ENCODE results near the gene ACACB. TPM values are rescaled to one million over a fixed set of nuclear protein-coding genes. Genes with fewer than 3 reads are reported as not detected.

ACACB gene
- total and polyA plus RNA-seq, 2 donors (not counting 3 experiments of a cell fraction or from before 2014, with no cell fraction given), result 1.3 to 5.7 TPM

DNA sequence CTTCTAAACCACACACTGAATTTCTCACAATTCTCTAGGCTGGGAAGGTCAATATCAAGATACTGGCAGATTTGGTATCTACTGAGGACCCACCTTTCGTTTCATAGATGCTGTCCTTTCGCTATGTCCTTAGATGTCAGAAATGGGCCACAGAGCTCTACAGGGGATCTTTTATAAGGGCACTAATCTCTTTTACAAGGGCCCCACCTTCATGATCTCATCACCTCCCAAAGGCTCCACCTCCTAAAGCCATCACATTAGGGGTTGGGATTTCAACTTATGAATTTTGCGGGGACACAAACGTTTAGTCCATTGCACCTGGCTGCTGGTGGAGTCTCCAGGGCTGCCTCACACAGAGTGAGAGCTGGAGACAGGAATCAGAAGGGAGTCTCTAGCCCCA lies 79.9 kb downstream of the ACACB start:
- Histone ChIP-seq H3K27me3 (ENCODE audit: control insufficient read depth in 2 of 2, insufficient read depth in 2 of 2, low read length in 2 of 2) (no peaks in the 10 kb centered on the region), H2AFZ (ENCODE audit: low read depth, low read length) (no peak overlapping the region), H3K4me1 (ENCODE audit: control insufficient read depth, extremely low read depth, insufficient read depth, low read length) (no peaks in the 10 kb centered on the region), H3K9ac (replicated peaks; ENCODE audit: extremely low read depth, insufficient read depth, low read length) (no peak overlapping the region), H3K4me3 (replicated peaks in 1 of 3; ENCODE audit: insufficient read depth in 1 of 3, low read depth in 1 of 3, low read length in 3 of 3) (no peak overlapping the region), H3K36me3 (ENCODE audit: control insufficient read depth in 2 of 2, extremely low read depth in 1 of 2, insufficient read depth in 2 of 2, low read length in 2 of 2) (no peaks in the 10 kb centered on the region), H3K79me2 (ENCODE audit: control insufficient read depth, insufficient read depth, low read length) (no peaks in the 10 kb centered on the region), H3K9me3 (replicated peaks; ENCODE audit: control insufficient read depth, insufficient read depth, low read length) (no peaks in the 10 kb centered on the region), H3K27ac (ENCODE audit: insufficient read depth, low read depth, low read length) (no peak overlapping the region), H4K20me1 (replicated peaks; ENCODE audit: control insufficient read depth, extremely low read depth, insufficient read depth, low read length) (no peaks in the 10 kb centered on the region), H3K4me2 (ENCODE audit: insufficient read depth, low read length) (no peak overlapping the region), H3K9me1 (replicated peaks; ENCODE audit: control insufficient read depth, extremely low read depth, insufficient read depth, low read length) (no peaks in the 10 kb centered on the region)
- TF ChIP-seq FOS (IDR thresholded peaks at IDR 0.05; ENCODE audit: borderline replicate concordance, insufficient read depth, low read length), result no peak
- no peak for TF ChIP-seq EZH2 (IDR thresholded peaks at IDR 0.05; ENCODE audit: borderline replicate concordance, low read depth, low read length, severe bottlenecking)
- TF ChIP-seq JUN (IDR thresholded peaks at IDR 0.05; ENCODE audit: borderline replicate concordance, insufficient read depth, insufficient read length, low read depth), result no peak
- ChIA-PET CTCF (no interaction called here), POLR2A (interaction anchor here (0.7 kb wide), 1 partner anchor 322 kb away, joined by 3 read pairs; no protein-coding TSS in a partner anchor)
- dilution Hi-C loops (cut with MboI; ENCODE audit: extremely low pct_ligation_motif_present, low sequenced_read_pairs) (no loop called here), intact Hi-C loops (cut with micrococcal nuclease) (no loop called here)
- no peak for FAIRE-seq
- BruUV-seq (replicated peaks), result no TSS peak
- DNase-seq (ENCODE audit: low read depth, low spot score), result no peak

DNA sequence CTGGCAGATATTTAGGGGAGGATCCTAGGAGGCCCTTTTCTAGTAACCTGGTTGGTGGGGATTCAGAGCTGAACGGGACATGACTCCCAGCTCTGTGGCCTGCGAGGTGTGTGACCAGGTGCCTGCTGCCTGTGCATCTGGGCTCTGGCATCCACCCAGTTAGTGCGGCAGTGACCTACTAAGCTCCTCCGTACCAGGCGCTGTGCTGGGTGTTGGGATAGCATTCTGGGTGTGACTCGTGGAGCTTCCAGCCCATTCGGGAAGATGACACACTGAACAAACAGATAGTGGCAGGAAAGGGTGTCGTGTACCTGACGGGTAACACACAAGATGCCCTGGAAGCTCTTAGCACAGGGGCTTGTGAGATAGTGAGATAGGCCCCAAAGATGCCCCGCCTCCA lies 80.9 kb downstream of the ACACB start:
- ChIA-PET CTCF (no interaction called here), POLR2A (no interaction called here)
- H2AFZ ChIP-seq (ENCODE audit: low read depth, low read length), result no peak overlapping the region
- H3K27me3 ChIP-seq (ENCODE audit: control insufficient read depth in 2 of 2, insufficient read depth in 2 of 2, low read length in 2 of 2), result no peaks in the 10 kb centered on the region
- no peak overlapping the region for H3K9ac ChIP-seq (replicated peaks; ENCODE audit: extremely low read depth, insufficient read depth, low read length)
- no peaks in the 10 kb centered on the region for H3K4me1 ChIP-seq (ENCODE audit: control insufficient read depth, extremely low read depth, insufficient read depth, low read length)
- intact Hi-C loops (cut with micrococcal nuclease), result no loop called here
- TF ChIP-seq FOS (IDR thresholded peaks at IDR 0.05; ENCODE audit: borderline replicate concordance, insufficient read depth, low read length) (no peak), GATA2 (IDR thresholded peaks at IDR 0.05; ENCODE audit: insufficient read depth, insufficient read length, low read depth, low read length) (no peak), EZH2 (IDR thresholded peaks at IDR 0.05; ENCODE audit: borderline replicate concordance, low read depth, low read length, severe bottlenecking) (no peak), POLR2A (IDR thresholded peaks at IDR 0.05; ENCODE audit: low read depth, low read length) (no peak), JUN (IDR thresholded peaks at IDR 0.05; ENCODE audit: borderline replicate concordance, insufficient read depth, insufficient read length, low read depth) (no peak), POLR2AphosphoS5 (IDR thresholded peaks at IDR 0.05; ENCODE audit: insufficient read depth, low read depth, low read length) (no peak)
- TF ChIP-seq, protein P1, sequence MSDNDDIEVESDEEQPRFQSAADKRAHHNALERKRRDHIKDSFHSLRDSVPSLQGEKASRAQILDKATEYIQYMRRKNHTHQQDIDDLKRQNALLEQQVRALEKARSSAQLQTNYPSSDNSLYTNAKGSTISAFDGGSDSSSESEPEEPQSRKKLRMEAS (IDR thresholded peaks at IDR 0.05; ENCODE audit: insufficient read depth, insufficient read length), result no peak
- DNase-seq (ENCODE audit: low read depth, low spot score) (no peak), FAIRE-seq (no peak)
- H3K4me2 ChIP-seq (ENCODE audit: insufficient read depth, low read length), result no peak overlapping the region
- no peaks in the 10 kb centered on the region for H3K79me2 ChIP-seq (ENCODE audit: control insufficient read depth, insufficient read depth, low read length)
- H4K20me1 ChIP-seq (replicated peaks; ENCODE audit: control insufficient read depth, extremely low read depth, insufficient read depth, low read length), result no peaks in the 10 kb centered on the region
- H3K9me3 ChIP-seq (replicated peaks; ENCODE audit: control insufficient read depth, insufficient read depth, low read length), result no peaks in the 10 kb centered on the region
- dilution Hi-C loops (cut with MboI; ENCODE audit: extremely low pct_ligation_motif_present, low sequenced_read_pairs), result no loop called here
- no peaks in the 10 kb centered on the region for H3K9me1 ChIP-seq (replicated peaks; ENCODE audit: control insufficient read depth, extremely low read depth, insufficient read depth, low read length)
- no peak overlapping the region for H3K27ac ChIP-seq (ENCODE audit: insufficient read depth, low read depth, low read length)
- BruUV-seq (replicated peaks), result no TSS peak
- no peak overlapping the region for H3K4me3 ChIP-seq (replicated peaks in 1 of 3; ENCODE audit: insufficient read depth in 1 of 3, low read depth in 1 of 3, low read length in 3 of 3)
- no peaks in the 10 kb centered on the region for H3K36me3 ChIP-seq (ENCODE audit: control insufficient read depth in 2 of 2, extremely low read depth in 1 of 2, insufficient read depth in 2 of 2, low read length in 2 of 2)

Measured in endothelial cell of umbilical vein (primary cell).